Left renal pelvis (tissue), 4 donors: Measurements from ENCODE around the gene LBHD2. TPM values are rescaled to one million over a fixed set of nuclear protein-coding genes. Genes with fewer than 3 reads are reported as not detected.

ENCODE experiments used
- DNase-seq, 4 donors: peaks; one replicate each; pipeline ENCODE4 v3.0.0-alpha.2; 2013; ENCODE audit warnings: low read depth in 4 of 4, low spot score in 3 of 4
- polyA plus RNA-seq, 4 donors: library from polyadenylated mRNA; unstranded; fragments of 120-200 nt; gene quantifications; one replicate each; pipeline ENCODE4 v1.2.1, GENCODE V29; 2013; ENCODE audit not compliant: insufficient read length in 4 of 4

Gene LBHD2
- polyA plus RNA-seq, 4 donors, result not detected

DNA sequence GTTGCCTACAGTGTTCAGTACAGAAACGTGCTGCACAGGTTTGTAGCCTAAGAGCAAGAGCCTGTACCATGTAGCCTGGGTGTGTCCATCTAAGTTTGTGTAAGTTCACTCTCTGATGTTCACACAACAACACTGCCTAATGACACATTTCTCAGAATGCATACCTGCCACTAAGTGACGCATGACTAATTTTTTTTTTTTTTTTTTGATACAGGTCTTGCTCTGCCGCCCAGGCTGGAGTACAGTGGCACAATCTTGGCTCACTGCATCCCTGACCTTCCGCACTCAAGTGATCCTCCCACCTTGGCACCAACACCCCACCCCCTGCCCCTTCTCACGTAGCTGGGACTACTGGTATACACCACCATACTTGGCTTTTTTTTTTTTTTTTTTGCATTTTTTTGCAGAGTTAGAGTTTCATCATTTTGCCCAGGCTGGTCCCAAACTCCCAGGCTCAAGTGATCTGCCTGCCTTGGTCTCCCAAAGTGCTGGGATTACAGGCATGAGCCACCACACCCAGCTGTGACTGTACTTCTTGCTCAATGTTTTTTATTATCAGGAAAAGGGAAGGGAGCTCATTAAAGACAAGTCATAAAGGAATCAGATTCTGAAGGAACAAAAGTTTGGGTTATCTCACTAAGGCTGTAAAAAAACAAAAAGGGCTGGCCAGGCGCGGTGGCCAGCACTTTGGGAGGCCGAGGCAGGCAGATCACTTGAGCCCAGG is 16.6 kb upstream of the LBHD2 start:
- DNase-seq, result no peak

DNA sequence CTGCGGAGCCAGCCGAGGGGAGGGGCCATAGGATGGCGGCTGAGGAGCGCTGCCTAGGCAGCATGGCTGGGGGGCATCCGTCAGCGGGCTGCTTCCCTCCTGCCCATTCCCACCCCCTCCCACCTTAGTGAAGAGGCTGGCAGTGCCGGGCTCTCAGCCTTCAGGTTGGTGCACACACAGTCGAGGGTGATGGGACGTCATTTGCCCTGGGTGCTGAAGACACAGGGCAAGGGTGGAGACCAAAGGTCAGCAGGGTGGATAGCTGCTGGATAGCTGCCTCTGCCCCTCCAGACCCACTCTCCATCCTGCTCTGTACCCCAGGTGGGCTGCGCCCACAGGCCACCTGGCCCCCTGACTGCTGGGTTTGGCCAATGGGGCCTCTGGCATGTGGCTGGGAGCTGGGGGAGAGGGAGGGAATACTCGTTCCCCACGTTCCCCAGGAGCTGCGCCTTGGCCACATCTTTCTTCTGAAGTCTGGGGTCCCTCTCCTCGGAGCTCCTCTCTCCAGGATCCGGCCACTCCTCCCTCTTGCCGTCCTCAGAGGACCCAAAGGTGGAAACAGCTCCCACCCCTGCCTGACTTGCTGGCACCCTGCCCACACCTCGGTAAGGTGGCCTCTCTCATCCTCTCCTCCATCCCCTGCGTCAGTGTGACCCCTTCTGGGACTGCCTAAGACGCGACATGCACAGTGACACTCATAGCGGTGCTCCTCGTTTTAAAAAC is 15.5 kb upstream of the LBHD2 start:
- DNase-seq, result no peak

DNA sequence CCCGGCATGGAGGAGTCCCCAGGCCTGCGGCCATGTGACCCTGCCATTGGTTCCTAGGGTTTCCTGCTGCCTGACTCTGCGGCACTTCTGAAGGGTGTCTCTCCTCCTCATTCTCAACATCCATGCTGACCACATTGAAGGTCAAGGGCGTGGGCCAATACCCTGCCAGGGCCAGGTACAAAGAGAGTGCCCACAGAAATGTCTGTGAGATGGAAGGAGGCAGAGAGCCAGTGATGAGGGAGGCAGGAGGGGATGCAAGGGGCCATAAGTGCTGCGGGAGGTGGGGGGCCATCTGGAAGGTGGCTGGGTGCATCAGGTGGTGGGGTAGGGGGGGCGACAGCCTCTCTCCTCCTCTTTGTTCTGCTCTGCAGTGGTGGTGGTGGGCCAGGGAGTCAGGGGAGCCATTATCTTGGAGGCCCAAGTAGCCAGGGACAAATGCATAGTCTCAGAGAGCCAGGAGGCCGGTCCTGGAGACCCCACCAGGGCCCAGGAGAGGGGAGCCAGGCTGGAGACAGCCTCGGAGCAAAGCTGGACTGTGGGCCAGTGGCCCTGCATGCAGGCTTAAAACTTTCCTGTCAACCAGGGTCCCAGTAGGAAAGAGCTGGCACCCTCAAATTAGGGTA is 13.6 kb upstream of the LBHD2 start:
- no peak for DNase-seq

DNA sequence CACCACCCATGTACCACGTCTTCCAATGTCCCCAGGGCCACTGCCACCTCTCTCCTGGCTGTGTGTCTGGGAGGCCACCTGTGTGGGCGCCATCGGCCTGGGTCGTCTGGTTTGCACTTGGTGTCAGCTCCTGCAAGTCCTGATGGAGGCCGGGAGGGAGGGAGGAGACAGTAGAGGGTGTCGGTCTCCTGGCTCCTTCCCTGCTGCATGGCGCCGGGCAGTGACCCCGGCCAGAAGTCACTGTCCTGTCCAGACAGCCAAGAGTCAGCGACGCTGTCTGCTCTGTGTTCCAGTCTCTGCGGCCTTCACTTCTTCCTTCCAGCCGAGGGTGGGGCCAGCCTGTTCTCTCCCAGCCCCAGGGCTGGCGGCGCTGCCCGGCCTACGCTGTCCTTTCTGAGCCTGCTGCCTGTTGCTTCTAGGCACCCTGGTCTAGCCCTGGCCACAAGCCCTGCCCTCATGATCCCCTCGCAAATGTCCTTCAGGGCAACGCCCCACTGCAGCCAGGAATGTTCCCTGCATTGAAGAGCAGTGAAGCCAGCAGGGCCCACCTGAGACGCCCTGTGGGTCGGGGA is 13.0 kb upstream of the LBHD2 start:
- no peak for DNase-seq

DNA sequence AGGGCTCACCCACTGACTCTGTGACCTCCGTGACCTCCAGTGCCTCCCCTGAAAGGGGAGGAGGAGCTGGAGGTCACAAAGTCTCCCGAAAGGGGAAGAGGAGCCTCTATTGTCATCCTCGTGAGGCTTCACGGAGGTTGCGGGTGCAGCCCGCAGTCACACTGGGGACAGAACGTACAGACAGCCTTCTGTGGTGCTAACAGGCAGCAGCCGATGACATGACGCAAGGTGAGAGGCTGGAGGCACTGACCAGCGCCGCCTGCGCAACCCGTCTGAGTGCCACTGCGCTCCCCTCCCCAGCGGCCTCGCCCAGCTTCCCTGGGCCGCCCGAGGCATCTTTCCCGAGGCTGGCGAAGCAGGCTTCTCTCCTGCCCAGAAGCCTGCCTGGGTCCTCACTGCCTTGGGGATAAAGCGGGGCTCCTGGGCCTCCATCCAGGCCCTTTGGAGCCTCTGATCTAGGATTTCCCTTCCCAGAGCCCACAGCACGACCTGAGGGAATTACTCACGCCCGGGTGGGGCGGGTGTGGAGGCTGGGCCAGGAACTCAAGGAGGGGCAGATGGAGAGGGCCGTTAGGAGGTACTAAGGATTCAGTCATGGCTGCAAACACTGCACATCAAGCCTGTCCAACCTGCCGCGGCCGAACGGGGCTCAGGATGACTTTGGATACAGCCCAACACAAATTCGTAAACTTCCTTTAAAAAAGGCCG is 12.3 kb upstream of the LBHD2 start:
- no peak for DNase-seq

DNA sequence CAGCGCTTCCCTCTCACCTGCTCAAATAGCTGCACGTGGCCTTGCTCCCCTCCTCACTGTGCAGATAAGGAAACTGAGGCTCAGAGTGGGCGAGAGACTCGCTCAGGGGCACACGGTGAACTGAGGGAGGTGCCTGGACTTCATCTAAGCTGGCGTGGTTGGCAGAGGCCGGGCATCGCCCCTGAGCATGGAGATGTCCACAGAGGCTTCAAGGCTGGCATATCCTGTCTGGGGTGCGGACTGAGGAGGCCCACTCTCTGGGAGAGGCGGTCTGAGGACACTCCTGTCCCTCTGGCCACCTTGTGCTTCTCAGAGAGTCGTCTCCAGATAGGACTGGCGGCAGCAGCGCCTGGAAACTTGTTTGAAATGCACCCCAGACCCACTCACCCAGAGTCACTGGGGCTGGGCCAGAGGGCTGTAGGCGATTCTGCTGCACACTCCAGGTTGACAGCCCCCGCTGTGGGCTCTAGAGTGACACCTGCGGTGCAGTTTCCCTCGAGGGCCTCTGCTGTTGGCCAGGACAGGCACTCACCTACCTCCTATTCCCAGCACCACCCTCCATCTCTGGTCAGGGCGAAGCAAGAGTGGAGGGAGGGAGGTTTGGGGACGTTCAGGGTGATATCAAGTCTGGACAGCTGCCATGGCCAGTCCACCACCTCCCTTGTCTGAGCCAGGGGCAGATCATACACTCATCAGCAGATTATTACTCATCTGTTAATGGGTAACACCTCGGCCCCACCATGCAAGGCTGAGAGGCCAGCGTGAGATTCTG is 11.2 kb upstream of the LBHD2 start:
- no peak for DNase-seq

DNA sequence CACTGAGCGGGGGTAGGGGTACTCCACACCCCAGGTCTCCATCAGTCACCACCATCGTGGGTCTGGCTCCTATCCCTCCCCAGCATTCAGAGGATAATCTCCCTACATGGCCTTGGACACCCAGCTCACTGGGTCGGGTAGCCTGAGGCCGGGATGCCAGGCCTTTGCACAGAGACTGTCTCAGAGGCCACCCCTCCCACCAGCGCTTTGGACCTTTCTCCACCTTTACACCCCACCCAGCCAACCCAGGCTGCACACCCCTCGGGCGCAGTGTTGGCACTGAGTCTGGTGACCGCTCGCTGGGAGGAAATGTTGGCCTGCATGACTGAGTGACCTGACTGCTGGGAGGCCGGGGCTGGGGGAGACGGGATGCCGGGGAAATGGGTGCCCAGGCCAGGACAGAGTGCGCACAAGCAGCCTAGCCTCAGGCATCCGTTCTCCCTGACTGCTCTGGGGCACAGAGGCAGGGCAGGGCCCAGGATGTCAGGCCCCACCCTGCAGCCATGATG is 10.6 kb upstream of the LBHD2 start:
- DNase-seq, result no peak

DNA sequence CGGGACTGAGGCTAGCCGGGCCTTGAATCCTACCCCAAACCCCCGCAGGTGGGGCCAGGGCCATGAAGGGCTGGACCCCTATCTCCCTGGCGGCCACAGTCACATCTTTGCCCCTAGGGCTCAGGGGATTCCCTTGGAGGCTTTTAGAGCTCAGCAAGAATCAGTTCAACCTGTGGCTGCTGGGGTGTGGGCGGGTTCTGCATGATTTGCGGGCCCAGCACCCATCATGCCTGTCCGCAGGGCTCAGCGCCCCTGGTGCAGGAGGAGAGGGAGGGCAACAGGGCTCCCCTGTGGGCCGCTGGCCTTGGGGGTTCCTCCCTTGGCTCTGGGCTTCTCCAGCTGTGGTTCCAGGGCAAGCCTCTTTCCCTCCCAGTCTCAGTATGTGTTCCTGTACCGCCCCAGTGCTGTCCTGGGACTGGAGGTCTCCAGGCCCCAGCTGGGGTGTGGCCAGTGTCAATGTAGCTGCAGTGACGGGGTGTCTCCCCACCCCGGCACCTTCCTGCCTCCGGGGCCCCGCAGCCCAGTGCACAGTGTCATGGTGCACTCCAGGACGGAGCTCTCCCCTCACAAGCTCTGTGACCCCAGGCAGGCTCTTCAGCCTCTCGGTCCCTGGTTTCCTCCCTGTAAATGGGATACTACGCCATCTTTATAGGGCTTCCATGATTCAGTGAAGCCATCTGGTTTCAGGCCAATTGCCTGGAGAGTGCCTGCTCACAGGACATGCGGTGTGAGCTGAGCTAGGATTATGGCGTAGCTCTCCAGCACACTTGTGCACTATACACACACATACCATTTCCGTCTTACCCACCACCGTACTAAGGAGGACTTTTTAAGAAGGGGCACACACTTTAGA is 9.9 kb upstream of the LBHD2 start:
- no peak for DNase-seq

DNA sequence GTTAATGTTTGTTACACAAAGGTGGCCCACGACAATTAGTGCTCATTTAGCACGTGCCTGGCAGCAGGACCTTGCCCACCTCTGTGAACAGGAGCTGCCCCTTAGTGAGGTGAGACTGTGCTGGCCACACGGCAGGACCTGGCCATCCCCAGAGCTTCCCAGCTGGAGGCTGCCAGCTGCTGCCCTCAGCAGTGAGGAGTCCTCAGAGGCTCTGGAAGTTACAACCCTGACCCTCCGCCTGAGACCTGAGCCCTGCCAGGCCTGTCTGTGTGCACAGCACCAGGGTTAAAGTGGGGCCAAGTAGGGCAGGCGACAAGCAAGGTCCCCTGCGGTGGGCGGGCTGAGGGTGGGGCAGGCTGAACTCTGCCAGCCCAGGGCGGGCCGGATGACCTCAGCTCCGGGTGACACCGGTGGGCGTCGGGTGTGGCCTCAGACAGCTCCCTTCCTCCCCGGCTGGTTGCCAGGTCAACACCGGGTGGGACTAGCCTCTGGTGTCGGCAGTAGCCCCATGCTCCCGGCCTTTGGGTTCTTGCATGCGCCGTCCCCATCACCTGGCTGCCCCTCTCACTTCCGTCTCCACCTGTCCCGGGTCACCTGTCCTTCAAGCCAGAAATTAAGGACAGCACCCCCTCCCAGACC is 9.2 kb upstream of the LBHD2 start:
- no peak for DNase-seq

DNA sequence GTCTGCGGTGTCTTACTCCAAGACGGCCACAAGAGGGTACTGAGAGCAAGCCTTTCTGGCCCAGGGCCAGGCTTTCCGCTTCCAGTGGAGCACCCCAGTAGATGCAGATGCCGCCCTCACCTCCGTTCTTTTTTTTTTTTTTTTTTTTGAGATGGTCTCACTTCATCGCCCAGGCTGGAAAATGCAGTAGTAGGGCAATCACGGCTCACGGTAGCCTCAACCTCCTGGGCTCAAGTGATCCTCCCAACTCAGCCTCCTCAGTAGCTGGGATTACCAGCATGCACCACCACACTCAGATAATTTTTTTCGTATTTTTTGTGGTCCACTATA is 5.6 kb upstream of the LBHD2 start:
- DNase-seq, result peak in 2 of 4 donors; percentile 66 to 69

DNA sequence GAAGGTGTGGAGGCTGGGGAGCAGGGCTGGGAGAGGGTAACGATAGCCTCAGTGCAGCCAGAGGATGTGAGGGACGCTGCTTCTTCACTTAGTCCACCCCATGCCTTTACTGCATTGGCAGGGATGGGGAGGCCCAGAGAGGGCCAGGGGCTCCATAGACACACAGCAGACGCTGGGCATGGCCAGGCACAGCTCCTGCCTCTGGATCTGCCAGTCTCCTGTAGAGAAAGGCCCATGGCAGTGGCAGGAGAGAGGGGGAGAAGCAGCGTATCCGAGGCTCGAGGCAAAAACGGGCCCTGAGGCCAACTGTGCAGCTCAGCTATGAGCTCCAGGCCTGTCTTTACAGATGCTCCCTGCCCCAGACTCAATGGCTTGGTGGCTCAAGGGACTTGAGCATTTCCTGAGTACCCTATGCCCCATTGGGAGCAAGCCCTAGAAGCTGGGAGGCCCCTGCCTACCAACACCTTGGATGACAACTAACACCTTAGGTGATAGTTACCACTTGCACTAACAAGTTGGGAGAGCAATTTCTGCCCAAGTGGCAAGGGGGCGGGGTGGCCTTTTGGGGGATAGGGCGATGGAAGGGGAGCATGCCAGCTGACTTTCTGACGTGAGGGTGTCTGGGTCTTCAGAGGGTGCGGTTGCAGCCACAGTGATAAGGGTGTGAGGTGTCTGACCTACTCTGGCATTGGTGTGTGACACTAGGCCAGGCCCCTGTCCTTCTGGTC is 5.0 kb upstream of the LBHD2 start:
- DNase-seq, result no peak

DNA sequence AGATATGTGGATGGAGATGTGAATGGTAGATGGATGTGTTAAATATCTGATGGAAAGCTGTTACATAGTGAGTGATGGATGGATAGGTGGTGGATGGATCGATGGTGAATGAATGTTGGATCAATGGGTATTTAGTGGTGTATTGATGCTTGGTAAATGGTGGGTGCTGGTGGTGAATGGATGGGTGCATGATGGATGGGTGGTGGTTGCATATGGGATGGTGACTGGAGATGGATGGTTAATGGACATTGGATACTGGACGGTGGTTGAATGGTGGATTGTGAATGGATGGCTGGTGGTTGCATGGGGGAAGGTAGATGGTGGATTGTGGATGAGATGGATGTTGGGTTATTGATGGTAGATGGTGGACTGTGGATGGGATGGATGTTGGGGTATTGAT is 2.1 kb upstream of the LBHD2 start:
- no peak for DNase-seq

DNA sequence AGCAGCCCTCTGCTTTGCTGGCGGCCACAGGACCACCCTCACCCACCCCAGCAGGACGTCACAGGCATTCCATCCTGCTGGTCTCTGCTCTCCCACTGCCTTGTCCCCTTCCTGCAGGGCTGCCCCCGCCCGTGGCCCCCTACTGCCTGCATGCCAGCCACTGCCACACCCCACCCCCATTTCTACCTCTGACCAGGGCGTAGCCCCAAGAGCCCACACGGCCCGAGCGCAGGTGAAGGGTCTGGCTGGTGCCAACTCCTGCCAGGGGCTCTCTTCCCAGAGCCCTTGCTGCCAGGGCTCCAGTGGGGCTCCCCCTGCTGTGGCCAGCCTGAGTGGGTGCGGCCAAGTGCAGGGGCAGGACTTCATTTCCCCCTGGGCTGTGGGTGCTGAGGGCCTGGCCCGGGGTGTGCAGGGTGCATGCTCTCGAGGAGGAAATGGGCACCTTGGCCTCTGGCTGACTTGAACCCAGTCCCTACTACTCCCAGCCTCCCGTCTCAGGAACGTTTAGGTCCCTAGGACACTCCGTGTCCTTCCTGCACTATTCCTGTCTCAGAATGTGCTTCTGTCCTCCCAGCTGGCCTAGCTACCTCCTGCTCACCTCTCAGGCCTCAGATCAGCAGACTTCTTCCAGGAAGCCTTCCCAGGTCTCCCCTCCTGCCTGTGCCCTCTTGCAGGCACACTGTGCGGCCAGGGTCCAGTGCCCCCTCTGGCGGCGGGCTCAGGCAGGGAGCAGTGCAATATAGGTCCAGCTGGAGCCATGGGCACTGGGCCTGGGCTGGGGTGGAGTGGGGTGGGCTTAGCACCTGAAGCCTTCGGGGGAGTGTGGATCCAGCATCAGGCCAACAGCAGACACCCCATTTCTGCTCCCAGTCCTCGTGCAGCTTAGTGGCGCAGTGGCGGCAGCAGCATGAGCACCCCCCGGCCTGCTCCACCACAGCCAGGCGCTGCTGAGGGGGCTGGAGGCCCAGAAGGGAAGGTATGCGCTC is 1.4 kb downstream of the LBHD2 start:
- no peak for DNase-seq

DNA sequence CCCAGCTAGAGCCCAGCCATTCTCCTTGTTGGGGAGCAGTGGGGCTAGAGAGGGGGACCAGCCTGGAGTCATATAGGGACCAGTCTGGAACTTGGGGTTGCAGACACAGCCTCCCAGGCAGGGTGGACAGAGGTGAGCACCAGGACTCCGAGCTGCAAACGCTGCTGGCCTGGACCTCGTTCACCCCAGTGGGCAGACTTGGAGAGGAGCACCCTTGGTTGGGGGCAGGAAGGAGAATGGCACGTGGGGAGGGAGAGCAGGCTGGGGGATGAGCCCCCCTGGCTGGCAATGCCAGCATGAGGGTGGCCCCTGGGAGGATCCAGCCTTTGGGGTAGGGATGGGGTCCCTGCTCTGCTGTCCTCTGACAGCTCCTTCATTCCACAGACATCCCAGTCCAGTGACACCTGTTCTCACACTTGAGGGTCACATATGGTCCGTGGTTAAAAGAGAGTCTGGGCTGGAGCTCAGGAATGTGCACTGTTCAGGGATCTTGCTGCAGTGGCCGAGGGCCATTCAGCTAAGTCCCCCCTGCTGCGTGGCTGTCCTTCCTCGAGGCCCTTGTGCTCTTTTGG is 2.8 kb downstream of the LBHD2 start:
- no peak for DNase-seq

DNA sequence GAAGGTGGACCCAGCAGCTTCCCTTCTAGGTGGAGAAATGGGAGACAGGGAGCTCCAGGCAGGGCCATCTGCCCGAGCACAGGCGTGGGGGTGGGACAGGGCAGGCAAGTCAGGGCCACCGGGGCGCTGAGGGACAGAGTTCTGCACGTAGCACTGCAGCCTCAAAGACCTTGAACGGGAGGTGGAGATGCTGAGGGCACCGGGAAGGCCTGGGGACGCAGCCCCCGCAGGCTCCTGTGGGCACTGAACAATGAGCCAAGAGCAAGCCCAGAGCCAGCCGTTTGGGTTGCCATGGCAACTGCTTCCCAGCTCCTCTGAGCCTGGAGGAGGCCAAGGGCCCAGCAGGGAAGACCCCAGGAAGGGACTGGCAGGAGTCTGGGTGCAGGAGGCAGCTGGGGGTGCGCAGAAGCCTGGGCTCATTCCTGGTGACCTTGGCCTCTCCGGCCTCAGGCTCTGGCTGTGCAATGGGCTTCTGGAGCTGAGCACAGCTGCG is 3.4 kb downstream of the LBHD2 start:
- DNase-seq, result no peak

DNA sequence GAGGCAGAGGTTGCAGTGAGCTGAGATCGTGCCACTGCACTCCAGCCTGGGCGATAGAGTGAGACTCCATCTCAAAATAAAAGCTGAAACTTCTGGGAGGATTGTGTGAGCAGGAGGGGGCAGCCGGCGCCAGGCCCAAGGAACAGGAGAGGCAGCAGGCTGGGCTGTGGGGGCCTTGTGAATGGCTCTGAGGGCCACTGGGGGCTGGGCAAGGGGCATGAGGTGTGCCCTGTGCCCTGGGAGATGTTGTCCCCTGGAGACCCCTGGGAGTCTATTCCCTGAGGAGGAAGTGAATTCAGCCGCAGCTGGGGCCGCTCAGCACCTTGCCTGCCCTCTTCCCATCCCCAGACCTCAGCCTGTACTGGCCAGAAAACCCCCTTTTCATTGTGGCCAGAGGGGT is 4.9 kb downstream of the LBHD2 start:
- DNase-seq, result no peak
